Activated CD4-positive, alpha-beta T cell treated with anti-CD3 and anti-CD28 coated beads, Interleukin-2, amount 50 U/mL, for 1 hour (primary cell): ENCODE measurements around the gene ST6GAL1.
"Not testable (repeated sequence)": the region's sequence is repeated elsewhere in the genome, so short reads cannot be mapped to it uniquely, and the experiment has no call there.

Experiments used
- DNase-seq: peaks from one replicate; pipeline ENCODE4 v3.0.0-alpha.2; 2020

ST6GAL1 gene

DNA sequence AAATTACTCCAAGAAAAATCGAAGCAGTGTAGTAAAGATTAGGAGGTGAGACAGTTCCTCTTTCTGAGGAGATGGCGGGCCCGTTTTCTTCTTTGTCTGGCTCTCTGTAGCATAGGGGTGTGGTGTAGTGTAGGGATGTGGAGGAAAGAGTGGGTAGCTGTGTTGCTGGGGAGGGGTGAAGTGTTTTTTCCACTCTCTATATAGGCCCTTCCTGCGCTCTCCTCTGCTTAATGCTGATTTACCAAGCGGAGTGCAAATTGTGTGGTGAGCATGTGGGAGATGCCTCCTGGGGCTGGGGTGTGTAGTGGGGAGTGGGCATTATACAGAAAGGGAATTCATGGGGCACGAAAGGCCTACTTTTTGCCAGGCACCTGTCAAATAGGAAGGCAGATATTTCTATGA is 94.9 kb downstream of the ST6GAL1 start:
- peak; percentile 43 for DNase-seq

DNA sequence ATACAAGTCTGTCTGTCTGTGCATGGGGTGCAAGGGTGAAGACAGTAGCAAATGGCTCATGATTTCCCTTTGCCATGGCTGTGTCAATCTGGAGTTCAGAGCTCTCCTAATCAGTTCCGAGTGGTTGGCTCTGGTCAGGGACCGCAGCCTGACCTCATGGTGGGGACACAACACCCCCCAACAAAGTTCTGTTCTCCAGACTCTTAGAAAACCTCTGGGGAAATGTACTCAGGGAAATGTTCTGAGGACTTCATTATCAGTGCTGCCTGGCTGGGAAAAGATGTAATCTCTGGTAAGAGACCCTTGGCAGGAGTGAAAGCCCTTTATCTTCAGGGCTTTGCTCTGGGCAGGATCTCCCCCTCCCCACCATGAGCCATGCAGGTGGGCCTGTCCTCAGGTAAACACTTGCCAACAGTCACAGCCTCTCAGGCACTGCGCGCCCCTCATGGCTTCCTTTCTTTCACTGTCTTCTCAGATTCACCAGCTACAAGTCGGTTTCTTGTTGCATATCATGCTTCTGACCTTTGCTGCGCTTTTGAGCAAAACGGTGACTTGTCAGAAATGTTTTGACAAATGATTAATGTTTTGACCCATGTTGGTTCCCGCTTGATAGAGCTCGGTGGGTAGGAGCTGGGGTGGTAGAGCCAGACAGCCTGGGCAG is 95.5 kb downstream of the ST6GAL1 start:
- peak; percentile 31 for DNase-seq

DNA sequence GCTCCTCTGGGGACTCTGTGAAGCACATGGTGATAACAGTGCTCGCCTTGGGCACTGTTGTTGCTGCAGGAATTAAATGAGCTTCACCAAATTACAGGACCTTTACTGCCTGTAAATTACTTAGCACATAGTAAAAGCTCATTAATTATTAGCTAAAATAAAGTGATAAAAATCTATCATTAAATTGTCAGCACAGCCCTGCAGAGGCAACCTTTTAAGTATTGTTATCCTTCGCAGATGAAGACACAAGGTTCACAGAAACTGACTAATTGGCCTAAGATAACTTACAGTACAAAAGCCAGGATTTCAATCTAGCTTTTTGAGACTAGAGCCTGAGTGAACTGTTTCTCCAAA is 96.0 kb downstream of the ST6GAL1 start:
- no peak for DNase-seq

DNA sequence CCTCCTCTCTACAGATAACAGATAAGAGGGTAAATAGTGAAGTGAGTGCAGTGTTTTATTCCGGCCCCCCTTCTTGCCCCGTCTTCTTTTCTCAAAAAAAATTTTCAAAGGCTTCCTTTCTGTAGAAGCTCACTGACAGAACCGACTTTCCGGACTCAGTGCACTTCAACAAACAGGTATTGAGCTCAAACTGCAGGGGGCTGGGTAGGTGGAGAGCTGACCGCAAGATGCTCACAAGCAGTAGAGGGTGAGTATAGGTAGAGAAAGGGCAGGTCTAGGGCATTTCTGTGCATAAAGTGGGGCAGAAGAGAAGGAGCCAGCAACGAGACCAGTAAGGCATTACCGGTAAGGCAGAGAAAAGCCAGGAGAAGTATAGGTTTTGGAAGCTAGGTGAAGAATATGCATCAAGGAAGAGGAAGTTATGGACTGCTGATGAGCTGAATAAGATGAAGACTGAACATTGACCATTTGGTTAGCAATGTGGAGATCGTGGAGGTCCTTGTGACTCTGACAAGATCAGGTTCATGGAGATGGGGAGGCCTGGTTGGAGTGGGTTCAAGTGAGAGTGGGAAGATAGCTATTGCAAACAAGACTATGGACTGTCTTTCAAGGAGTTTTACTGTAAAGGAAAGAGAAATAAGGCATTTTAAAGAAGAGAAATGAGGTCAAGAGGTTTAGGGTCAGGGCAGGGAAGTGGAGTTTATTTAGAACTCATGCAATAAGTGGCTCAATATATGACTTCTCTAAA is 97.4 kb downstream of the ST6GAL1 start:
- peak; percentile 69 for DNase-seq

DNA sequence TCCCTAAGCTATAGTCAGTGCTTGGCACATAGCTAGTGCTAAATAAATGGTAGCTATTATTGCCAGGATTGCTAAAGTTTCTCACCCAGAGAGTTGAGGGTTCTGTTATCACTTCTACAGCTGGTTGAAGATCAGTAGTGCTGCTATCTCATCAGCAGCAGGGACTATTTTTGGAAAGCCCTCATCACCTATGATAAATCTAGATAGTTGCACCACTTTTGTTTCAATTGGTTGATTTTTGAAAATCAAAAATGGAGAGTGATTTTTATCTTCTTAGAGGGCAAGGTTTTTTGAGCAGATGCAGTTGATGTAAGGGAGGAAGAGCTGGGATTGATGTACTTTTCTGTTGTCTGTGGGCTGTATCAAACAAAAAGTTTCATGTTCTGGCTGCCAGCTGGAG is 101.6 kb downstream of the ST6GAL1 start:
- no peak for DNase-seq

DNA sequence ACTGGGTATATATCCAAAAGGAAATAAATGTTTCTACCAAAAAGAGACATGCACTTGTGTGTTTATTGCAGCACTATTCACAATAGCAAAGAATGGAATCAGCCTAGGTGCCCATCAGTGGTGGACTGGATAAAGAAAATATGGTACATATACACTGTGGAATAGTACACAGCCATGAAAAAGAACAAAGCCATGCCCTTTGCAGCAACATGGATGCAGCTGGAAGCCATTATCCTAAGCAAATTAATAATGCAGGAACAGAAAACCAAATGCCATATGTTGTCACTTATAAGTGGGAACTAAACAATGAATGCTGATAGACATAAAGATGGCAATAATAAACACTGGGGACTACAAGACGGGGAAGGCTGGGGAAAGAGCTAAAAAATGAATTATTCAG is 106.1 kb downstream of the ST6GAL1 start:
- DNase-seq = no peak

DNA sequence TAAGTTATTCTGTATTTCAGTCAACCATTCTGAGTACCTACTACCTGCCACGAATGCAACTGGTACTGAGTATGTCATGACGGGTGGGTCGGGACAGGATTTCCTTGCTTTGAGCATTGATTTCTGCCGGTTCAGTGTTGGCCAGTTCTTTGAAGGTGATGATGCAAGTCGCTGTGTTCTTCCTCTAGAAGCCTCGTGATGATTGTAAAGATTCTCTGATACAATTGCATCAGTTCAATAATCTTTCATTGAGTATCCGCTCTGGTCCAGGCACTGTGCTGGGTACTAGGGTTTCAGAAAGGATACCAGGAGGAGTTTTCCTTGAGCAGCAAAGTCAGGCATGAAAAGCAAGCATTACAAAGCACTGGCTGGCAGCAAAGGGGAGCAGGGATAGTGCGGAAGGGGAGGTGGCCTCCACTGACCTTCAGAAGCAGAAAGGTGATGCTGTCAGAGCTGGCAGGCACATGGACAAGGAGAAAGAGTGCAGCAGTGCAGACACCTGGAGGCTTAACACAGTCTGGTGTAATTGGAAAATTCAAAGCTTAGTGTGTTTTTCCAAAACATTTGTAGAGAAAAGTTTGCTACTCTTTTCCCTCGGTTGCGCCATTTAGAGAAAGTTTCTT is 108.9 kb downstream of the ST6GAL1 start:
- no peak for DNase-seq

DNA sequence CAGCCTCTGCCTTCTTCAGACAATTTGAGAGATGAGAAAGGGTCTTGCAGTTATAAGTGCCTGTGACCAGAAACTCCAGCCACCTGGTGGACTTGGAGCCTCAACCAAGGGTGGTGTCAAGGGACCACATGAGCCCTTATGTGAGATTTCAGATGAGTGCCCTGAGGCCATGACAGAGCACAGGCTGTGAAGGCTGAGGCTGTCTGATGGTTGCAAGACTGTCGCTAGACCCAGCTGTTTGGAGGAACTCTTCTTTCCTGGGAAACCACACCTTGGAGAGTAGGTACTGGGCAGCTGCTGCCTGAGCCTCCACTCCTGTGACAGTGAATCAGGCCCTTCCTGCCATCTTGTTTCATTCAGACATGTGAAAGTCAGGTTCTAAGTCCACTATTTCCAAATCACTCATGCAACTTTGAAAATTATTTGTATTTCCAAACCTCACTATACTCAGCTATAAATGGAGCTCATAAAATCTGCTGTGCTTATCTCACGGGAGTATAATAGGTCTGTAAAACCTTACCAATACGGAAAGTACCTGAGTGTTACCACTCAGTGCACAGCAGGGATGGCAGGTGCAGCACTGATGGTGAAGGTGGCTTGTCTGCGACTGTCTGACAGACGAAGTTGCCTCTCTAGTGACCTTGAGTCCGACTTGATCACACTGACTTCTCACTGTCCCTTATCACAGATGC is 109.5 kb downstream of the ST6GAL1 start:
- no peak for DNase-seq

DNA sequence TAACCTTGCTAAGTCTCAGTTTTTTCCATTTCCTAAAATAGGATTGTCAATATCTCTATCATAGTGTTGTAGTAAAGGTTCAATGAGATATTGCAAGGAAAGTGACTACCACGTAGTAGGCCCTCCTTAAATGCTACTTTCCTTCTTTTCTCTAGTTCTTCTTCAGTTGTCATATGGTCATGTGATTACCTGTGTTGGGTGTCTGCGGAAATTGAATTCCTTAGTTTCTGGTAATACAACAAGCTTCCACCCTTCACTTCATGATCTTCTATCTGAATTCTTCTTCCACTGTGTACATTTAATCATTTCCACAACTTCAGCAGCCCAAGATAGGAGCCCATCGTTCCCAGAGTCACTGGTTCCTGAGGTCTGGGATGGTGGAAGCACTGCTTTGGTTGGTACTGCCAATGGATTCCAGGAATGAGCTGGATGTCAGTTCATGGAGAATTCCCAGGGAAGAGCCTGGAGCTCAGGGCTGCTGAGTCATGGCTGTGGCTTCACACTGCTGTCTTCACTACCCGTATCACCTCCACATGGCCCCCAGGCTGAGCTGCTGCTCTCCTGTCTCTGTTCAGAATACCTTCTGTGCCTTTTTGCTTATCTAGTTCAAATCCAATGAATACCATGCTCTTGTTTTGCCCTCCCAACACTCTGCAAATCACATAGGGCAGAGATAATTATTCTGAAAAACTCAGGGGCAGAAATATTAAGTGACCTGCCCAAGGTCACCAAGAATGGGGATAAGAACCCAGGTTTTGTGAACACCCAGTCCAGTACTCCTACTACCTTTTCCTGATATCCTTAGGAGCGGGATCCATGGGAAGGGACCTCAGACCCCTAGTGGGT is 110.4 kb downstream of the ST6GAL1 start:
- no peak for DNase-seq

DNA sequence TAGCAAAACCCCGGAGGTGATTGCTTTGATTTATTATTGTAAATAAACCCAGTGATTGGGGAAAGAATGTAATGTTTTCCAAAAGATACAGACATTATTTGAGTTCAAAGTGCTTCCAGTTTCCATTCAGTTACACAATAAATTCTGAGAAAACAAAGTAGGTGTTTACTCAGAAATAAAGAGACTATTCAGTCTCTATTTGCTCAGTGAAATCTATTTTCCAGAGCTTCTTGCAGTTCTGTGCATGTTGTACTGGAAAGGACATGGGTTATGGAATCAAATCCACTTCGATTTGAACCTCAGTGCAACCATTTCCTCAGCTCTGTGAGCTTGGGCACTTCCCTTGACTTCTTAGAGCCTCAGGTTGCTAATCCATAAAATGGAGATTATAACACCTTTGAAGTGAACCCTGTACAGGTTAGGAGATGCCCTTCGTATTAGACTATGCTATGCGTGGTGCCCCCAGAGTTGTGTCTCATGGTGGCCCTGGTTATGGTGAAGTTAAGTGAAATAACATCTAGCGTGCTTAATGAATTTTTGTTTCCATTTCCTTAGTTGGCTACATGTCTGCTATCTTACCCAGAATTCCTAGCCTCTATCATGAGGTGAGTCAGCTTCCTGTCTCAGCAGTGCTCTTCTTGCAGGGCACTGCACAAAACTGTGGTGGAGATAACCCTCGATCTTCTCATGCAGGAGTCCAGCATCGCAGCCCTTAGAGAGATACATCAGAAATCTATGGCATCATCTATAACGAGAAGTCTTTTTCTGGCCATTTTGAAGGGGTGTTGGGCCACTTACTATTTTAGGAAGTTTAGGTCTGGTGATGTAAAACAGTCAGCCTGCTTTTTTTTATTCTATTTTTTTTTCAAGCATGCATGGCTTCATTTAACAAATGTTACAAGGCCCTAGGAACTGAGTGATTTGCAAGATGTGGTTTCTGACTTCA is 111.3 kb downstream of the ST6GAL1 start:
- DNase-seq = peak; percentile 44

DNA sequence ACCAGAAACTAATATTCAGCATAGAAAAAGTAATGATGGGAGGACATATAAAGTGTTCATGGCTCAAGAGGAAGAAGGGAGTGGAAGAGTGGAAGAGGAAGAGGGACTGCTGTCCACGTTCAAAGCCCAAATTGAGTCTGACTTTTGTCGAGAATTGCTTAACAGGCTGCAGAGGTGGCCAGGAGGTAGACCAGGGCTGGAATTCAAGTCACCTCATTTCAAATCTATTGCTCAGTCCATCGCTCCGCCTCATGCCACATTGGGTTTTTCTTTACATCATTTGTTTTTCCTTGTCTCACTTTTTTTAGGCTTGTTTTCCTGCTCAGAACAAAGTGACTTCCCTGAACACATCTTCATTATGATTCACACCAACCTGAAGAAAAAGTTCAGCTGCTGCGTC is 112.0 kb downstream of the ST6GAL1 start:
- DNase-seq = no peak

DNA sequence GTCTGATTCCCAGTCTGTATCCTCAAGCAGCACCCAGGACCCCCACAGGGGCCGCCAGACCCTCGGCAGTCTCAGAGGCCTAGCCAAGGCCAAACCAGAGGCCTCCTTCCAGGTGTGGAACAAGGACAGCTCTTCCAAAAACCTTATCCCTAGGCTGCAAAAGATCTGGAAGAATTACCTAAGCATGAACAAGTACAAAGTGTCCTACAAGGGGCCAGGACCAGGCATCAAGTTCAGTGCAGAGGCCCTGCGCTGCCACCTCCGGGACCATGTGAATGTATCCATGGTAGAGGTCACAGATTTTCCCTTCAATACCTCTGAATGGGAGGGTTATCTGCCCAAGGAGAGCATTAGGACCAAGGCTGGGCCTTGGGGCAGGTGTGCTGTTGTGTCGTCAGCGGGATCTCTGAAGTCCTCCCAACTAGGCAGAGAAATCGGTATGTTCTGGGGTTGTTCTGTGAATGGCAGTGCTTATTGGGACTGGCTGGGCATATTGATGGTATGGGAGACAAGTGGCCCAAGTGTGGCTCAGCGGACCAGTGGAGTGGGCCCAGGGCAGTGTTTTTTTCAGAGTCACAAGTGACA is 112.6 kb downstream of the ST6GAL1 start:
- DNase-seq = no peak

DNA sequence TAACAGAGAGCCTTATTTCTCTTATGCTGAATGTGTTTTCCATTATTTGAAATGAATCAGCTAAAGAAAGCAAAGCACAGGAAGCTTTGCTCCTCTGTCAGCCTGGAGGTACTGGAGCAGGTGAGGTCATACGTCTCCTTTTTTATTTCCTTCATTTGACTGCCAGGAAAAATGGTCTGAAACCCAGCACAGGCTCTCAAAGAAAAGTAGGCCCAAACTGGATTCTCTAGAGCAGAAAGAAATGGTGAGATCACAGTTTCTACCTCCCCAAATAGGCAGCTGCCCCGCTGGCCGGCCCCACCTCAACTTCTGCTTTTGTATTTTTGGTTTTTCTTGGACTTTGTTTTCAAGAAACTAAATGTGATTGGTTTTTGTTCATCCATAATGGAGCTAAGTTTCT is 113.9 kb downstream of the ST6GAL1 start:
- no peak for DNase-seq

DNA sequence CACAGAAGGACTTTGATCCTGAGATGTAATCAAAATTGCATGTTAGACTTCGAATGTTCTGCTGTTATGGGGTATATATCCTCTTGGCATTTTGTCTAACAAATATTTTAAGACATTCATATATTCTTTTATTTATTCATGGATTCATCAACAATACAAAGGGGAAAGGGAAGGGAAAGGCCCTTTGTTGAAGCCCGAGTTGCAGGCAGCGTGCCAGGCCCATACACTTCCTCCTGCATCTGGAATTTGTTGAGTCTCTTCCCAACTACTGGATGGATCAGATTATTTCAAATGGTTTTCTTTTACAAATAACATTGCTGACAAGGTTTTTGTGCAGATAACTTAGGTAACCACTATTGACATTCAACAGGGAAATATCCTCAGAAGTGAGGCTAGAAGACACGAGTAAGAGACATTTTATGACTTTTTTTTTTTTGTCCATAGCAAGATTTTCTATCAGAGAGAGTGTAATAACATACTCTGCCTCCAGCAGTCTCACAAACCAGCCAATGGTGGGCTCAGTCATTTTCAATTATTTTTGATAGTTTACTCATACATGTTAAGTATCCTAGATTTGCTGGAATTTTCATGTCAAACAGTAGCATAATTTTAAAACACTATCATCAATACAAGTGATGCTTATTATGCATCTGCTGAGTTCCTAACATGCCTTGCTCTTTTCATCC is 114.7 kb downstream of the ST6GAL1 start:
- no peak for DNase-seq

DNA sequence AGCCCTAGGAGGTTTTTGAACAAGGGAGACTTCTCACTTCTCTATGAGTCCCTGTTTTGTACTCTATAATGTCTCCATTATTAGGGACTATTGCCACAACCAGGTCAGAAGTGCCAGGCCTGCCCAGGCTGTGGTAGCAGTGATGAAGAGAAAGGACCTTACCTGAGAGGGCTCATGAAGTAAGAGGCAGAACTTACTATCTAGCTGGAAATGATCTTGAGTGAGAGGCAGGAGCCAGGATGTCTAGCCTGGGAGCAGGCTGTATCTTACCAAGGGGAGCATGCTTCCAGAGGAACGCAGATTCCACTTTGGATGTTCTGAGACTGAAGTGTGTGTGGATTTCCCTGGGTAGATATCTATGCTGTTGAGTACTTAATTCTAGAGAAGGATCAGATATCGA is 115.7 kb downstream of the ST6GAL1 start:
- DNase-seq = no peak

DNA sequence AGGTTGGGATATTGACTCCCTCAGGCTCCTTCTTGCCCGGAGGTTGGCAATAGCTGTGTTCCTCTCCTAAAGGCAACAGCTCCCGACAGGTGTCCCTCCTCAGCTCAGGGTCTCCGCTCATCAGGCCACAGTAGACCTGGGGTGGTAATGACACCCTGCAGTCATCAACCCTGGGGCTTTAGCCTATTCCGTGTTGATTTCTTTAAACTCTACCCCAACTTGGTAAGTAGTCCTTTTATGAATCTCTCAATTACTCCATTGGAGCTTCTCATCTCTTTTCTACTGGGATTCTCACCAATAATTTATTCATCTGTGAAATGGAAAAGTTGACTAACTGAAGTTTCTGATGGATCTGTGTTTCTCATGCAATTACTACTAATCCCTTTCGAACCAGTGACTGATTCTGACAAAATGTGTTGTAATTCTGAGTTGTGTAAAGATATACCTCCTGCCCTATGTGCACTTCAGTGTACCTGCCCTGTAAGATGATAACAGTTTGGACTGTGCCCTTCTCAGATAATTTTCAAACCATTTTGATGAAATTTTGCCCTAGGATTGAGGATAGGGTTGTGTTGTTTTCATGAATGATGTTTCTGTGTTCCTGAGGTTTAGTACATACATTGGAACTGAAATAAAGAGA is 119.3 kb downstream of the ST6GAL1 start:
- no peak for DNase-seq

DNA sequence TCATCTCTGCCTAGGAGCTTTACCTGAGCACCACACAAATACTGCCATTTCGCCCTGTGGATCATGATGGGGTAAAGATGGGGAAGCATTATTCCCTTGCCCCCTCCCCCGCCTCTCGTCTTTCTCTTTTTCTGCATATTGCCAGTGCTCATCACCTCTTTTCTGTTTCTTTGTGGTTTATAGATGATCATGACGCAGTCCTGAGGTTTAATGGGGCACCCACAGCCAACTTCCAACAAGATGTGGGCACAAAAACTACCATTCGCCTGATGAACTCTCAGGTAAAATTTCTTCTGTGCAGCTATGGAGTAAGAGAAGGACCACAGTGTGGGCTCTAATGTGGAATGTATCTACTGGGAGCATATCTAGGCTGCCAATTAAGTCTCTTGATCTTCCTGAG is 120.7 kb downstream of the ST6GAL1 start:
- no peak for DNase-seq

DNA sequence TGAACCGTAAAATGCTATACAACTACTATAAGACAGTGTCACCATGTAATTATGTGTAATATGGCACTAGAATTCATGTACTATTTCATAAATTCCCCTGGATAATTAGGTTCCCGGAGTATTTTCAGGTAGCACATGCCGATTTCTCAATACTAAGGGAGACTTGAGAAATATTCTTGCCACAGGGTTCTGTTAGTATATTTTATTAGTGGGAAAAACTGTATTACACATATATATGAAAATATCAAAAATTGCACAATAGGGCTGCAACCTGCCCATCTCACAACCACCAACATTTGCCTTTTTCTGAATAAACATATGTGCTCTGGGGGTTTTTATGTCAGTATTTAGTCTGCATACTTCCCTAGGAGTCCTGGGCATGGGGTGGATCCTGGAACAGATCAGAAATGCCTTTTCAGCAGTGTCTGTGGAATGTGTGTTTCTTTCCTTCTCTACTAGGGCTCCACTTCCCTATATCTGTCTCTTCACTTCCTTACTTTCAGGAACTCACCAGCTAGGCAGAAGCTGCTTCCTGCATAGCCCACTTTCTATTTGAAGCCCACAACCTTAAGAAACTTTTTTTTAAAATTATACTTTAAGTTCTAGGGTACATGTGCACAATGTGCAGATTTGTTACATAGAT is 121.5 kb downstream of the ST6GAL1 start:
- DNase-seq = no peak

DNA sequence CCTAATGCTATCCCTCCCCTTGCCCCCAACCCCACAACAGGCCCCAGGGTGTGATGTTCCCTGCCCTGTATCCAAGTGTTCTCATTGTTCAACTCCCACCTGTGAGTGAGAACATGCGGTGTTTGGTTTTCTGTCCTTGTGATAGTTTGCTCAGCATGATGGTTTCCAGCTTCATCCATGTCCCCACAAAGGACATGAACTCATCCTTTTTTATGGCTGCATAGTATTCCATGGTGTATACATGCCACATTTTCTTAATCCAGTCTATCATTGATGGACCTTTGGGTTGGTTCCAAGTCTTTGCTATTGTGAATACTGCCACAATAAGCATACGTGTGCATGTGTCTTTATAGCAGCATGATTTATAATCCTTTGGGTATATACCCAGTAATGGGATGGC is 122.1 kb downstream of the ST6GAL1 start:
- DNase-seq = not testable (repeated sequence)

DNA sequence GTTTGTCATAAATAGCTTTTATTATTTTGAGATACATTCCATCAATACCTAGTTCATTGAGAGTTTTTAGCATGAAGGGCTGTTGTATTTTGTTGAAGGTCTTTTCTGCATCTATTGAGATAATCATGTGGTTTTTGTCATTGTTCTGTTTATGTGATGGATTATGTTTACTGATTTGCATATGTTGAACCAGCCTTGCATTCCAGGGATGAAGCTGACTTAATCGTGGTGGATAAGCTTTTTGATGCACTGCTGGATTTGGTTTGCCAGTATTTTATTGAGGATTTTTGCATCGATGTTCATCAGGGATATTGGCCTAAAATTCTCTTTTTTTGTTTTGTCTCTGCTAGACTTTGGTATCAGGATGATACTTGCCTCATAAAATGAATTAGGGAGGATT is 124.1 kb downstream of the ST6GAL1 start:
- DNase-seq = not testable (repeated sequence)
